ENCODE results near the gene SUN3. TPM values are rescaled to one million over a fixed set of nuclear protein-coding genes. Genes with fewer than 3 reads are reported as not detected.

SUN3 gene, protein sequence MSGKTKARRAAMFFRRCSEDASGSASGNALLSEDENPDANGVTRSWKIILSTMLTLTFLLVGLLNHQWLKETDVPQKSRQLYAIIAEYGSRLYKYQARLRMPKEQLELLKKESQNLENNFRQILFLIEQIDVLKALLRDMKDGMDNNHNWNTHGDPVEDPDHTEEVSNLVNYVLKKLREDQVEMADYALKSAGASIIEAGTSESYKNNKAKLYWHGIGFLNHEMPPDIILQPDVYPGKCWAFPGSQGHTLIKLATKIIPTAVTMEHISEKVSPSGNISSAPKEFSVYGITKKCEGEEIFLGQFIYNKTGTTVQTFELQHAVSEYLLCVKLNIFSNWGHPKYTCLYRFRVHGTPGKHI
- not detected for total RNA-seq

DNA sequence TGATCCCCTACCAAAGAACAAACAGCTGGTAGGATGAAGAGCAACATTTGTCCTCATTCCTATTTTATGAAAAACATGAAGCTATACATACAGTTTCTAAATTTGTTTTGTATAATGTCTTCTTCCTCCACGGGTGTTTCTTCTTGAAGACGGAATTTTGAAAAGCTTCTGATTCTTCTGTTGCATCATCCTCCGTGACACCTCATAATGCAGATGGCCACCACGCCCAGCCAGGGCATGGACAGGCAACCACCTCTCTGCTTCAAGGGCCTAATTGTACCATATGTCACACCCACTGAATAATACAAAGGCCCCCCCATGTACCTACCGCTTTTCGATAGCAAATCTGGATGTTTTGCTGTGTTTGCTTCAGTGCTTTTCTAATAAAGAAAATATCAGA, at the start of gene SUN3:
Gene SUN3 (minus strand): TSS at position 170 of the 400 bp plus-strand sequence. CDS start 169 bp downstream, at position 1.
- ATAC-seq = no peak
- no peak for DNase-seq
- no peaks in the 10 kb centered on the region for H3K27me3 ChIP-seq
- H3K4me3 ChIP-seq = no peak within 1 kb of the TSS
- no peaks in the 10 kb centered on the region for H3K9me3 ChIP-seq
- no peak for TF ChIP-seq POLR2A (IDR thresholded peaks at IDR 0.05)
- TF ChIP-seq, protein P1, sequence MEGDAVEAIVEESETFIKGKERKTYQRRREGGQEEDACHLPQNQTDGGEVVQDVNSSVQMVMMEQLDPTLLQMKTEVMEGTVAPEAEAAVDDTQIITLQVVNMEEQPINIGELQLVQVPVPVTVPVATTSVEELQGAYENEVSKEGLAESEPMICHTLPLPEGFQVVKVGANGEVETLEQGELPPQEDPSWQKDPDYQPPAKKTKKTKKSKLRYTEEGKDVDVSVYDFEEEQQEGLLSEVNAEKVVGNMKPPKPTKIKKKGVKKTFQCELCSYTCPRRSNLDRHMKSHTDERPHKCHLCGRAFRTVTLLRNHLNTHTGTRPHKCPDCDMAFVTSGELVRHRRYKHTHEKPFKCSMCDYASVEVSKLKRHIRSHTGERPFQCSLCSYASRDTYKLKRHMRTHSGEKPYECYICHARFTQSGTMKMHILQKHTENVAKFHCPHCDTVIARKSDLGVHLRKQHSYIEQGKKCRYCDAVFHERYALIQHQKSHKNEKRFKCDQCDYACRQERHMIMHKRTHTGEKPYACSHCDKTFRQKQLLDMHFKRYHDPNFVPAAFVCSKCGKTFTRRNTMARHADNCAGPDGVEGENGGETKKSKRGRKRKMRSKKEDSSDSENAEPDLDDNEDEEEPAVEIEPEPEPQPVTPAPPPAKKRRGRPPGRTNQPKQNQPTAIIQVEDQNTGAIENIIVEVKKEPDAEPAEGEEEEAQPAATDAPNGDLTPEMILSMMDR (IDR thresholded peaks at IDR 0.05 in 4 of 5, conservative IDR thresholded peaks at IDR 0.05 in 1 of 5) = no peak
- in situ Hi-C loops (cut with MboI; ENCODE audit: low sequenced_read_pairs in 4 of 4) = no loop called here
- no peaks in the 10 kb centered on the region for H3K36me3 ChIP-seq
- no peak within 1 kb of the TSS for H3K27ac ChIP-seq
- intact Hi-C loops (cut with DNase I; ENCODE audit: low total_unique reads) = no loop called here
- H3K4me1 ChIP-seq = no peaks in the 10 kb centered on the region

DNA sequence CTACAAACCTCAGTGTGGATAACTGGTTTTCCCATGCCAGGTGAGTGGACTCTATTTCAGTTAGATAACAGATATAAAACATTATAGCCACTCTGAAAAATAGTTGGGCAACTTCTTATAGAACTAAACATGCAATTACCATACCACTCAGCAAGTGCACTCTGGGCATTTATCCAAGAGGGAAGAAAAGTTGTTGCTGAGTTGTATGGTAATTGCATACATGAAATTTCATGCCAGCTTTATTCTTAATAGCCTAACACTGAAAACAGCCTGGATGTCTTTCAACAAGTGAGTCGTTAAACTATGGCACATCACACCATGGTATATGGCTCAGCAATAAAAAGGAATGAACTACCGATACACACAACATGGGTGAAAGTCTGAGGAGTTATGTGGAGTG, 49.6 kb upstream of the SUN3 start:
- Histone ChIP-seq H3K27ac (no peak overlapping the region), H3K4me3 (no peak overlapping the region), H3K27me3 (no peaks in the 10 kb centered on the region), H3K36me3 (no peaks in the 10 kb centered on the region), H3K9me3 (no peaks in the 10 kb centered on the region), H3K4me1 (no peaks in the 10 kb centered on the region)
- DNase-seq = no peak
- in situ Hi-C loops (cut with MboI; ENCODE audit: low sequenced_read_pairs in 4 of 4) = no loop called here
- intact Hi-C loops (cut with DNase I; ENCODE audit: low total_unique reads) = no loop called here
- ATAC-seq = no peak
- TF ChIP-seq, protein P1 (IDR thresholded peaks at IDR 0.05 in 4 of 5, conservative IDR thresholded peaks at IDR 0.05 in 1 of 5) = no peak
- TF ChIP-seq POLR2A (IDR thresholded peaks at IDR 0.05) = no peak

DNA sequence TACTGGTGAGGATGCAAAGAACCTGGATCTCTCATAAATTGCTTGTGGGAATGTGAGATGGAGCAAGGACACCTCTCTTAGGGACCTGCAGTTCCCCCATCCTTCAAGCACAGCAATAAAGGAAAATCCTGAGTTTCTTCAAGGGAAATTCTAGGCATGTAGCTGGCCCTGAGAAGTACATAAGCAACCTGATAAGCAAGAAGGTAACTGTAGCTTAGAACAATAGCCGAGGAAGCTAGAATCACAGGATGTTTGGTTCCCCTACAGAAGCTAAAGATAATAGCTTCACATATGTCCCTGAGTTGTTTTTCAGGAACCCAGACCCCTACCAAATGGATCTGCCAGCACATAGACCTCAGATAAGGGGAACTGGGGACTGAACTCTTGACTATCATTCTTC, 48.5 kb upstream of the SUN3 start:
- ATAC-seq (no peak), DNase-seq (no peak)
- no peaks in the 10 kb centered on the region for H3K27me3 ChIP-seq
- intact Hi-C loops (cut with DNase I; ENCODE audit: low total_unique reads) = no loop called here
- in situ Hi-C loops (cut with MboI; ENCODE audit: low sequenced_read_pairs in 4 of 4) = no loop called here
- H3K27ac ChIP-seq = no peak overlapping the region
- H3K36me3 ChIP-seq = no peaks in the 10 kb centered on the region
- no peaks in the 10 kb centered on the region for H3K9me3 ChIP-seq
- TF ChIP-seq POLR2A (IDR thresholded peaks at IDR 0.05) = no peak
- TF ChIP-seq, protein P1 (IDR thresholded peaks at IDR 0.05 in 4 of 5, conservative IDR thresholded peaks at IDR 0.05 in 1 of 5) = no peak
- no peak overlapping the region for H3K4me3 ChIP-seq
- H3K4me1 ChIP-seq = no peaks in the 10 kb centered on the region

DNA sequence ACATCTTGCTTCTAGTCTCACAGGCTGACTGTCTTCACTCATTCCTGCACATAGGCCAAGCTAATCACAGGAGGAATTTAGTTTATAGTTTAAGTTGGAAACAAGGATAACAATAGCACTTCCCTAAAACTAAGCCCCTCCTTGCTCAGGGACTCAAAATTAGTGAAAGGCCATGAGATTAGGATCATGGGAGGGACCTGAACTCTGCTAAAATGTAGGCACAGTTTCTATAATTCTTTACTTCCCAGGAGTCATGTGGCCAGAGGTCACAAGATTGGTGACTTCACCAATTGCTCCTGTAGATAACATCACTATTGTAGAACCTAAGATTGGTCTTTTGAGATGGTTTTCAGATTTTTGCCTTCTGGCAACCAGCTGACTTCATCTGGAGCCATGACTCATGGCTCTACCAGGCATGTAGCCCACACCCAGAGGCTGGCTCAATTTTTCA, 45.3 kb upstream of the SUN3 start:
- in situ Hi-C loops (cut with MboI; ENCODE audit: low sequenced_read_pairs in 4 of 4) = no loop called here
- intact Hi-C loops (cut with DNase I; ENCODE audit: low total_unique reads) = no loop called here

More for the DNA sequence above, 45.3 kb upstream of the SUN3 start:
- Histone ChIP-seq H3K4me3 (no peak overlapping the region), H3K27me3 (no peaks in the 10 kb centered on the region), H3K9me3 (no peaks in the 10 kb centered on the region), H3K27ac (no peak overlapping the region), H3K4me1 (no peaks in the 10 kb centered on the region), H3K36me3 (no peaks in the 10 kb centered on the region)
- ATAC-seq = no peak
- no peak for DNase-seq
- no peak for TF ChIP-seq POLR2A (IDR thresholded peaks at IDR 0.05)
- TF ChIP-seq, protein P1 (IDR thresholded peaks at IDR 0.05 in 4 of 5, conservative IDR thresholded peaks at IDR 0.05 in 1 of 5) = no peak
